ENCODE results near the gene SEMA4G.

DNA sequence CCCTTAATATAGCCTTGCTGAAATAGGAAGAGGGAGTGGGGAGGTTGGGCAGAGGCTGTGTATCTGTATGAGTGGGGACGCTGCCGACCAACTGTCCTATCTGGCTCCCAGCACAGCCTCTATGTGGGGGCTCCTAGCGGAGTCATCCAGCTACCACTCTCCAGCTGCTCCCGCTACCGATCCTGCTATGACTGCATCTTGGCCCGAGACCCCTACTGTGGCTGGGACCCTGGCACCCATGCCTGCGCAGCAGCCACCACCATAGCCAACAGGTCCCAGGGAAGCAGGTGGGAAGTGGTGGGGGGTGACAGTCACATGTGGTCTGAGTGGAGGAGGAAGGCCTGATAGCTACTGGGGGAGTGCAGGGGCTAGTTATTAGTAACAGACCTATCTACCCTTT, 11.4 kb downstream of the SEMA4G start:
- TF ChIP-seq, protein P1, sequence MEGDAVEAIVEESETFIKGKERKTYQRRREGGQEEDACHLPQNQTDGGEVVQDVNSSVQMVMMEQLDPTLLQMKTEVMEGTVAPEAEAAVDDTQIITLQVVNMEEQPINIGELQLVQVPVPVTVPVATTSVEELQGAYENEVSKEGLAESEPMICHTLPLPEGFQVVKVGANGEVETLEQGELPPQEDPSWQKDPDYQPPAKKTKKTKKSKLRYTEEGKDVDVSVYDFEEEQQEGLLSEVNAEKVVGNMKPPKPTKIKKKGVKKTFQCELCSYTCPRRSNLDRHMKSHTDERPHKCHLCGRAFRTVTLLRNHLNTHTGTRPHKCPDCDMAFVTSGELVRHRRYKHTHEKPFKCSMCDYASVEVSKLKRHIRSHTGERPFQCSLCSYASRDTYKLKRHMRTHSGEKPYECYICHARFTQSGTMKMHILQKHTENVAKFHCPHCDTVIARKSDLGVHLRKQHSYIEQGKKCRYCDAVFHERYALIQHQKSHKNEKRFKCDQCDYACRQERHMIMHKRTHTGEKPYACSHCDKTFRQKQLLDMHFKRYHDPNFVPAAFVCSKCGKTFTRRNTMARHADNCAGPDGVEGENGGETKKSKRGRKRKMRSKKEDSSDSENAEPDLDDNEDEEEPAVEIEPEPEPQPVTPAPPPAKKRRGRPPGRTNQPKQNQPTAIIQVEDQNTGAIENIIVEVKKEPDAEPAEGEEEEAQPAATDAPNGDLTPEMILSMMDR (IDR thresholded peaks at IDR 0.05), result no peak
- TF ChIP-seq, protein P2, sequence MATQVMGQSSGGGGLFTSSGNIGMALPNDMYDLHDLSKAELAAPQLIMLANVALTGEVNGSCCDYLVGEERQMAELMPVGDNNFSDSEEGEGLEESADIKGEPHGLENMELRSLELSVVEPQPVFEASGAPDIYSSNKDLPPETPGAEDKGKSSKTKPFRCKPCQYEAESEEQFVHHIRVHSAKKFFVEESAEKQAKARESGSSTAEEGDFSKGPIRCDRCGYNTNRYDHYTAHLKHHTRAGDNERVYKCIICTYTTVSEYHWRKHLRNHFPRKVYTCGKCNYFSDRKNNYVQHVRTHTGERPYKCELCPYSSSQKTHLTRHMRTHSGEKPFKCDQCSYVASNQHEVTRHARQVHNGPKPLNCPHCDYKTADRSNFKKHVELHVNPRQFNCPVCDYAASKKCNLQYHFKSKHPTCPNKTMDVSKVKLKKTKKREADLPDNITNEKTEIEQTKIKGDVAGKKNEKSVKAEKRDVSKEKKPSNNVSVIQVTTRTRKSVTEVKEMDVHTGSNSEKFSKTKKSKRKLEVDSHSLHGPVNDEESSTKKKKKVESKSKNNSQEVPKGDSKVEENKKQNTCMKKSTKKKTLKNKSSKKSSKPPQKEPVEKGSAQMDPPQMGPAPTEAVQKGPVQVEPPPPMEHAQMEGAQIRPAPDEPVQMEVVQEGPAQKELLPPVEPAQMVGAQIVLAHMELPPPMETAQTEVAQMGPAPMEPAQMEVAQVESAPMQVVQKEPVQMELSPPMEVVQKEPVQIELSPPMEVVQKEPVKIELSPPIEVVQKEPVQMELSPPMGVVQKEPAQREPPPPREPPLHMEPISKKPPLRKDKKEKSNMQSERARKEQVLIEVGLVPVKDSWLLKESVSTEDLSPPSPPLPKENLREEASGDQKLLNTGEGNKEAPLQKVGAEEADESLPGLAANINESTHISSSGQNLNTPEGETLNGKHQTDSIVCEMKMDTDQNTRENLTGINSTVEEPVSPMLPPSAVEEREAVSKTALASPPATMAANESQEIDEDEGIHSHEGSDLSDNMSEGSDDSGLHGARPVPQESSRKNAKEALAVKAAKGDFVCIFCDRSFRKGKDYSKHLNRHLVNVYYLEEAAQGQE (IDR thresholded peaks at IDR 0.05; ENCODE audit: insufficient read depth in 1 of 2, low read depth in 2 of 2, low read length in 1 of 2), result no peak
- TF ChIP-seq POLR2AphosphoS5 (IDR thresholded peaks at IDR 0.05; ENCODE audit: low read depth, low read length) (no peak), TCF7L2 (IDR thresholded peaks at IDR 0.05; ENCODE audit: low read depth, low read length) (no peak)
